Measurements from ENCODE around the gene CD274. TPM values are rescaled to one million over a fixed set of nuclear protein-coding genes. Genes with fewer than 3 reads are reported as not detected.
A peak's percentile ranks its signal among the peaks of the same experiment; 100 is the strongest.

Gene CD274
- total RNA-seq (2021; fragmentation: NEBNext Ultra II Directional; extraction: Animal tissue kit (Norgen Biotek cat#: 25700)) (0.15 TPM in 1 of 2 replicates, not detected in the other), polyA plus RNA-seq (2011; rRNA removed) (0.08 TPM in 1 of 2 replicates, not detected in the other), polyA minus RNA-seq (2011; rRNA and poly(A)+ RNA removed) (0.12 and 1.1 TPM in 2 replicates)
- 0.14 TPM for polyA plus RNA-seq (2011; cell fraction: cytosol; rRNA removed)
- polyA plus RNA-seq (2011; cell fraction: nucleus; rRNA removed), result not detected
- polyA plus RNA-seq (2012, experiment 1 of 2), result 0.05 to 0.09 TPM in 2 of 4 replicates, not detected in the others
- polyA plus RNA-seq (2012, experiment 2 of 2), result not detected
- 0.20 TPM for polyA plus RNA-seq (2013, experiment 1 of 2)
- polyA plus RNA-seq (2013, experiment 2 of 2), result 0.26 TPM
- not detected for polyA minus RNA-seq (2011; cell fraction: cytosol; rRNA and poly(A)+ RNA removed)
- not detected for polyA minus RNA-seq (2011; cell fraction: nucleus; rRNA and poly(A)+ RNA removed)
- long read RNA-seq, experiment 1, result 0 reads
- long read RNA-seq, experiment 2, partial matches to known transcripts, result 3 of 3 reads
- long read RNA-seq, experiment 2, other reads (novel, unspliced or antisense), result 0 of 3 reads

GRCh38 chr9:5450359-5451091, at the start of gene CD274:
Gene CD274, plus strand, starts transcription at chr9:5450542. Its CDS starts 5,572 bp downstream, at chr9:5456114.
- Histone ChIP-seq H3K4ac (replicated peaks; ENCODE audit: insufficient read length, low read depth, low read length) (no peak within 1 kb of the TSS), H2BK12ac (ENCODE audit: low read depth, low read length) (no peak within 1 kb of the TSS), H3K79me1 (ENCODE audit: low read depth, low read length) (no peaks in the 10 kb centered on the region), H4K8ac (ENCODE audit: extremely low read depth, insufficient read depth, low read length) (no peak within 1 kb of the TSS), H3K4me2 (ENCODE audit: insufficient read depth in 1 of 2, low read depth in 2 of 2, low read length in 2 of 2) (peak within 1 kb of the TSS; percentile 23 to 68), H2BK5ac (ENCODE audit: low read depth, low read length) (no peak within 1 kb of the TSS), H2AFZ (ENCODE audit: low read length) (peak within 1 kb of the TSS; percentile 78), H3K4me1 (replicated peaks in 1 of 4; ENCODE audit: control insufficient read depth in 3 of 4, insufficient read depth in 4 of 4, low read length in 3 of 4) (peaks cover 0 to 2% (median 0%) of the 10 kb centered on the region in 4 experiments; a peak in 2 of 7 replicates), H3K23me2 (ENCODE audit: low read depth, low read length) (no peaks in the 10 kb centered on the region; the same call in 1 of the 2 replicates), H3K9me3 (ENCODE audit: insufficient read depth in 2 of 2, low read depth in 1 of 2, low read length in 1 of 2) (no peaks in the 10 kb centered on the region), H2BK120ac (replicated peaks; ENCODE audit: low read depth, low read length) (no peak within 1 kb of the TSS), H3K79me2 (ENCODE audit: control insufficient read depth in 1 of 2, insufficient read depth in 2 of 2, low read length in 2 of 2) (no peaks in the 10 kb centered on the region), H3K27ac (ENCODE audit: low read depth, low read length) (no peak within 1 kb of the TSS), H3K27me3 (replicated peaks in 1 of 4; ENCODE audit: control insufficient read depth in 3 of 4, extremely low read depth in 1 of 4, insufficient read depth in 3 of 4, low read length in 3 of 4) (no peaks in the 10 kb centered on the region; a peak in 1 of 7 replicates), H2AK5ac (ENCODE audit: low read depth, low read length) (no peak within 1 kb of the TSS), H4K91ac (replicated peaks; ENCODE audit: insufficient read length, low read length) (no peak within 1 kb of the TSS), H3K56ac (replicated peaks; ENCODE audit: insufficient read length, low read depth, low read length) (no peak within 1 kb of the TSS), H2BK20ac (ENCODE audit: low read length) (no peak within 1 kb of the TSS), H2BK15ac (ENCODE audit: low read length) (no peak within 1 kb of the TSS), H3K4me3 (ENCODE audit: extremely low read depth in 1 of 4, insufficient read depth in 2 of 4, low read depth in 3 of 4, low read length in 4 of 4) (peak within 1 kb of the TSS; percentile 27 to 52 (median 28); a peak in 5 of 8 replicates), H3K18ac (ENCODE audit: extremely low read depth, low read length) (no peak within 1 kb of the TSS; the same call in 1 of the 2 replicates), H3K14ac (ENCODE audit: insufficient read length) (no peak within 1 kb of the TSS), H3K9ac (replicated peaks in 1 of 4; ENCODE audit: extremely low read depth in 1 of 4, low read depth in 3 of 4, low read length in 3 of 4) (no peak within 1 kb of the TSS), H3K23ac (ENCODE audit: insufficient read length) (no peak within 1 kb of the TSS), H3K36me3 (ENCODE audit: control insufficient read depth in 2 of 4, insufficient read depth in 4 of 4, low read length in 3 of 4) (no peaks in the 10 kb centered on the region), H4K5ac (ENCODE audit: insufficient read length, low read depth, low read length) (no peak within 1 kb of the TSS), H4K20me1 (replicated peaks in 1 of 2; ENCODE audit: control insufficient read depth in 1 of 2, insufficient read depth in 2 of 2, low read length in 2 of 2) (no peaks in the 10 kb centered on the region)
- FAIRE-seq (peak; percentile 32), DNase-seq (ENCODE audit: low read depth in 1 of 2, low spot score in 2 of 2) (peak; percentile 79 to 86)
- CTCF ChIA-PET (ENCODE audit: partially characterized antibody), result interaction anchor here (0.5 to 2.6 kb wide), 36 partner anchors 8 to 705 kb away, joined by 3 to 42 read pairs (median 4); no protein-coding TSS in a partner anchor
- 16% methylated on average over 34 of the region's 36 CpGs; no CpG with 5 or more reads in 1 of the 2 experiments for WGBS, 2 experiments (ENCODE audit: extremely low coverage in 1 of 2, insufficient coverage in 1 of 2, insufficient read length in 1 of 2, insufficient replicate concordance in 2 of 2, low coverage in 1 of 2, low lambda C conversion rate in 2 of 2, missing lambda C conversion rate in 1 of 2)
- POLR2A ChIA-PET (ENCODE audit: partially characterized antibody), result interaction anchor here (1.4 to 1.7 kb wide), 2 partner anchors 12 to 13 kb away, joined by 4 to 6 read pairs; partner anchors contain the start of gene PLGRKT
- peak; percentile 38; the same call in 1 of the 2 replicates for TF ChIP-seq BACH1 (IDR thresholded peaks at IDR 0.05; ENCODE audit: low read length)
- peak; percentile 40; the same call in 1 of the 2 replicates for TF ChIP-seq CHD2 (IDR thresholded peaks at IDR 0.05; ENCODE audit: low read length)
- peak; percentile 53; the same call in 1 of the 2 replicates for TF ChIP-seq TEAD4 (IDR thresholded peaks at IDR 0.05; ENCODE audit: low read depth, low read length)
- TF ChIP-seq CHD1 (IDR thresholded peaks at IDR 0.05; ENCODE audit: low read depth, low read length), result no peak
- TF ChIP-seq E2F6 (IDR thresholded peaks at IDR 0.05), result no peak
- no peak for TF ChIP-seq ZNF274 (IDR thresholded peaks at IDR 0.05; ENCODE audit: borderline replicate concordance, extremely low read depth, low read length)
- 0 out of 2 replicates have a peak, but pooled peaks have one; percentile 59 for TF ChIP-seq TCF12 (IDR thresholded peaks at IDR 0.05; ENCODE audit: low read depth, low read length)
- TF ChIP-seq NRF1 (IDR thresholded peaks at IDR 0.05; ENCODE audit: low read depth, low read length), result peak; percentile 46
- peak; percentile 79 for TF ChIP-seq CEBPB (IDR thresholded peaks at IDR 0.05; ENCODE audit: low read depth, low read length)
